Measurements from ENCODE around the gene GON4L.

Gene GON4L

DNA sequence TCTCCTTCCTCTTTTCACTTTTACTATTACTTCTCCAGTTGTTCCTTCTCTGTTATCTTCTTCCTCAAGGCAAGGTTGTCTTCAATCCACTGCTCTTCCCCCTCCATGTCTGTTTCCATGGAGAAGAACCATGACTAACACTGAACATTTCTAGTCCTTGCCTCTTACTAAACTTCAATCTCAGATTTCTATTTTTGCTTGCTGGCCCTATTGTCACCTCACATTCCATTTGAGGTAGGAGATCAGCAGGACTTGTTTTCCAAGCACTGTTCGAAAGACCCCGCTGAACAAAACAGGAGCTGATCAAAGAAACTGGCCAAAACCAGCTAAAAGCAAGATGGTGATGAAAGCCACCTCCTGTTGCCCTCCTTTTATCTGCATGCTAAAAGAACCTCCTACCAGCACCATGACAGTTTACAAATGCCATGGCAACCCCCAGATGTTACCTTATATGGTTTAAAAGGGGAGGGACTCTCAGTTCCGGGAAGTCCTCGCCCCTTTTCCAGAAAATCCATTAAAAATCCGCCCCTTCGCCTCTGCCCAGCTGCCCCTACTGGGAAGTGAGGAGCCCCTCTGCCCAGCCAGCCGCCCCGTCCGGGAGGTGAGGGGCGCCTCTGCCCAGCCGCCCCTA is 22.6 kb downstream of the GON4L start:
- DNase-seq (ENCODE audit: extremely low read depth, low read depth), result no peak
- TF ChIP-seq, protein P1, sequence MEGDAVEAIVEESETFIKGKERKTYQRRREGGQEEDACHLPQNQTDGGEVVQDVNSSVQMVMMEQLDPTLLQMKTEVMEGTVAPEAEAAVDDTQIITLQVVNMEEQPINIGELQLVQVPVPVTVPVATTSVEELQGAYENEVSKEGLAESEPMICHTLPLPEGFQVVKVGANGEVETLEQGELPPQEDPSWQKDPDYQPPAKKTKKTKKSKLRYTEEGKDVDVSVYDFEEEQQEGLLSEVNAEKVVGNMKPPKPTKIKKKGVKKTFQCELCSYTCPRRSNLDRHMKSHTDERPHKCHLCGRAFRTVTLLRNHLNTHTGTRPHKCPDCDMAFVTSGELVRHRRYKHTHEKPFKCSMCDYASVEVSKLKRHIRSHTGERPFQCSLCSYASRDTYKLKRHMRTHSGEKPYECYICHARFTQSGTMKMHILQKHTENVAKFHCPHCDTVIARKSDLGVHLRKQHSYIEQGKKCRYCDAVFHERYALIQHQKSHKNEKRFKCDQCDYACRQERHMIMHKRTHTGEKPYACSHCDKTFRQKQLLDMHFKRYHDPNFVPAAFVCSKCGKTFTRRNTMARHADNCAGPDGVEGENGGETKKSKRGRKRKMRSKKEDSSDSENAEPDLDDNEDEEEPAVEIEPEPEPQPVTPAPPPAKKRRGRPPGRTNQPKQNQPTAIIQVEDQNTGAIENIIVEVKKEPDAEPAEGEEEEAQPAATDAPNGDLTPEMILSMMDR (IDR thresholded peaks at IDR 0.05; ENCODE audit: low read depth, low read length), result no peak

DNA sequence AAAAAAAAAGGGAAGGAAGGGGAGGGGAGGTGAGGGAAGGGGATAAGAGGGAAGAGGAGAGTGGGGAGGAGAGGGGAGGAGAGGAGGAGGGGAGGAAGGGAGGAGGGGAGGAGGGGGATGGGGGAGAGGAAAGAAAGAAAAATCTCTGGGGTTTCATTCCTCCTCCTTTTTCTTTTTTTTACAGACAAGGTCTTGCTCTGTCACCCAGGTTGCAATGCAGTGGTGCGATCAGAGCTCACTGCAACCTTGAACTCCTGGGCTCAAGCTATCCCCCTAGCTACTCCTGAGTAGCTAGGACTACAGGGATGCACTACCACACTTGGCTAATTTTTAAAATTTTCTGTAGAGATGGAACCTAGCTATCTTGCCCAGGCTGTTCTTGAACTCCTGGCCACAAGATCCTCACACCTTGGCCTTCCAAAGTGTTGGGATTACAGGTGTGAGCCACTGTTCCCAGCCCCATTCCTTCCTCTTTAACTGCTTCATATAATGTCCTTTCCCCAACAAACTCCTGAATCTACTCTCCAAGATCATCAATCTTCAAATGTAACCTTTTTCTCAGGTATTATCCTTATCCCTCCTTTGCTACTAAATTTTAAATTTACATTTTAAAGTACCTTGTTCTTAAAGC is 23.2 kb downstream of the GON4L start:
- TF ChIP-seq, protein P1 (IDR thresholded peaks at IDR 0.05; ENCODE audit: low read depth, low read length), result no peak
- DNase-seq (ENCODE audit: extremely low read depth, low read depth), result no peak

DNA sequence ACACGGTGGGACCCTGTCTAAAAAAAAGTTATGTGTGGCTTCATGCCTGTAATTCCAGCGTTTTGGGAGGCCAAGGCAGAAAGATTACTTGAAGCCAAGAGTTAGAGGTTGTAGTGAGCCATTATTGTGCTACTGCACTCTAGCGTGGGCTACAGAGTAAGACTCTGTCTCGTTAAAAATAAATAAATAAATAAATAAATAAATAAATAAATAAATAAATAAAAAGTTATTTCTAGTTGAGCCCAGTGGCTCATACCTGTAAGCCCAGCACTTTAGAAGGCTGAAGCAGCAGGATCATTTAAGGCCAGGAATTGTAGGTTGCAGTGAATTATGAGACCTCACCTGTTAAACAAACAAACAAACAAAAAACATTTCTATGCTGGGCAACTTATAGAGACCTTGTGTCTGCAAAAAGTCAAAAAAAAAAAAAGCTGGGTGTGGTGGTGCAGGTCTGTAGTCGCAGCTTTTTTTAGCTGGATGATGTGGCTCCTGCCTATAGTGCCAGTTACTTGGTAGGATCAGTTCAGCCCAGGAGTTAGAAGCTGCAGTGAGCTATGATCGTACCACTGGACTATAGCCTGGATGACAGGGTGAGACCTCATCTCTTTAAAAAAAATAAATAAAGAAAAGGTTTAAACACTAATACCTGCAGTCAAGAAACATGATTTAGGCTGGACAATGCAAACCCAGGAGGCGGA is 25.6 kb downstream of the GON4L start:
- TF ChIP-seq, protein P1 (IDR thresholded peaks at IDR 0.05; ENCODE audit: low read depth, low read length), result no peak
- DNase-seq (ENCODE audit: extremely low read depth, low read depth), result no peak

DNA sequence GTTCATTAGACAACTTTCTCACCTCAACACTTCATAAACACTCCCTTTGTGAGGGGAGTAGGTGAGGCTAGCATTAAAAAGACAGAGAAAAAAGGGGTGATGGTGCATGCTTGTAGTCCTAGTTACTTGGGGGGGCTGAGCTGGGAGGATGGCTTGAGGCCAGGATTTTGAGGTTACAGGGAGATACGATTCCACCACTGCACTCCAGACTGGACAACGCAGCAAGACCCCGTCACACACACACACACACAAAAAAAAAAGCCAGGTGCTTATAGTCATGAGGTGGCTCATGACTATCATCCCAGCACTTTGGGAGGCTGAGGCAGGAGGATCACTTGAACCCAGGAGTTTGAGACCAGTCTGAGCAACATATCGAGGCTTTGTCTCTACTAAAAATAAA is 29.6 kb downstream of the GON4L start:
- DNase-seq (ENCODE audit: extremely low read depth, low read depth), result no peak
- TF ChIP-seq, protein P1 (IDR thresholded peaks at IDR 0.05; ENCODE audit: low read depth, low read length), result no peak

DNA sequence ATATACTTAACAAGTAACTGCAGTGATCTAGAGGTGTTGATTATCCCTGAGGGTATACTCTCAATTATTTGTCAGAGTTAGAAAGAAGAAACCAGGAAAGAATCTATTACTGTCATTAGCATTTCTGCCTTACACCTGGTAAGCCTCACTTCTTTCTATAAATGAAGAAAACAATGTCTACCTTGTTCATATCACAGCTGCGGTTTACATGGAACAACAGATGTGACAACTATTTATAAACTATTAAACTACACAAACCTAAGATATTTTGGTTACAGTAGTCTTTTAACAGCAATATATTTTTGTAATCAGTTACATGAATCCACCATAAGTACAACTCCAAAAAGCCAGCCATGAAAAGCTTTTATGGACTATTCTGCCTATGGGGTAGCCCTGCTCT is 40.7 kb downstream of the GON4L start:
- TF ChIP-seq, protein P1 (IDR thresholded peaks at IDR 0.05; ENCODE audit: low read depth, low read length), result no peak
- DNase-seq (ENCODE audit: extremely low read depth, low read depth), result no peak

DNA sequence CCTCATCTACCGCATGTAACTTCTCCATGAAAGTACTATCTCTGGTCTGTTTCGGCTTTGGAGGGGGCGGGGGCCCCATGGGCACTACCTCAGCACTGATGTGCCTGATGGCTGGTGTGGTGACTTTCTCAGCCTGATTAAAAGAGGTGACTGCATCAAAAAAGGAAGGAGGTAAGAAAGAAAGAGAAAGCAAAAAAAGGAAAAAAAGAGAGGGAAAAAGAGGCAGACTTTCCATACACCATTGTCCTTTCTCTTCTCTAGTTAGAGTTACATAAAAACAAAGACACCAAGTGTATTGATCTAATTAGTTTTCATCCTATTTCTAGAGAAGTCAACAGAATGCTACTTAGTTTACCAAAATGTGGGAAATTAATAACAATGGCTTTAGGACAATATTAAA is 43.3 kb downstream of the GON4L start:
- DNase-seq (ENCODE audit: extremely low read depth, low read depth), result no peak
- TF ChIP-seq, protein P1 (IDR thresholded peaks at IDR 0.05; ENCODE audit: low read depth, low read length), result no peak

DNA sequence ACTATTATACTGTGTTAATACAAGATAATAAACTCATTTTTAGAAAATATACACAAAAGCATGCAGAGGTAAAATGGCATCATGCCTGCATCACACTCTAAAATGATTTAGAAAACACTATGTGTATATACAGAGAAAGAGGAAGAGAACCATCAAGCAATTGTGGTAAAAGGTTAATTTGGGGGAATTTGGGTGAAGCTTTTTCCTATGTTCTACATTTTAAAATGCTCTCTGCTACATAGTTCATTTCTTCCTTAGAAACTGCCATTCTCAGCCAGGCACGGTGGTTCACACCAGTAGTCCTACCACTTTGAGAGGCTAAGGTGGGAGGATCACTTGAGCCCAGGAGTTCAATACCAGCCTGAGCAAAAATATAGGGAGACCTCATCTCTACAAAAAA is 44.1 kb downstream of the GON4L start:
- no peak for DNase-seq (ENCODE audit: extremely low read depth, low read depth)
- TF ChIP-seq, protein P1 (IDR thresholded peaks at IDR 0.05; ENCODE audit: low read depth, low read length), result no peak

All from AG09319 (cell line).